Thoracic aorta (tissue), 2 donors: ENCODE results near the gene PYGO2. TPM values are rescaled to one million over a fixed set of nuclear protein-coding genes. Genes with fewer than 3 reads are reported as not detected.
"Not testable (repeated sequence)": the region's sequence is repeated elsewhere in the genome, so short reads cannot be mapped to it uniquely, and the experiment has no call there.

ENCODE experiments used
- ATAC-seq: fragments of 150-250 bp; one replicate; pipeline ENCODE4 v1.8.0; 2017; ENCODE audit warnings: low read depth; ENCODE audit not compliant: insufficient number of reproducible peaks, low FRiP score
- DNase-seq: peaks from one replicate; pipeline ENCODE4 v3.0.0-alpha.2; 2020; ENCODE audit warnings: low spot score
- H3K27ac ChIP-seq, 2 donors: fragments of 200-600 bp; sonication (generic); 1 replicate in 1 of 2; 2 replicates in 1 of 2; pipeline ENCODE4 v1.5.1; 2016; ENCODE audit warnings: mild to moderate bottlenecking in 2 of 2, moderate library complexity in 2 of 2
- H3K27me3 ChIP-seq: fragments of 200-600 bp; sonication (generic); replicated peaks from 2 replicates; pipeline ENCODE4 v1.6.0; 2016; ENCODE audit warnings: mild to moderate bottlenecking; ENCODE audit not compliant: insufficient read depth
- H3K36me3 ChIP-seq: fragments of 200-600 bp; sonication (generic); one replicate; pipeline ENCODE4 v1.5.1; 2016
- H3K4me1 ChIP-seq, 2 donors: fragments of 200-600 bp; sonication (generic); 1 replicate in 1 of 2; 2 replicates in 1 of 2; pipeline versions ENCODE4 v1.5.1 to v1.6.0; 2016; ENCODE audit warnings: low read depth in 2 of 2, mild to moderate bottlenecking in 1 of 2; ENCODE audit not compliant: control insufficient read depth in 1 of 2
- H3K4me3 ChIP-seq: fragments of 200-600 bp; sonication (generic); 2 replicates; pipeline ENCODE4 v1.5.1; 2016; ENCODE audit warnings: mild to moderate bottlenecking
- H3K9me3 ChIP-seq: fragments of 200-600 bp; sonication (generic); 2 replicates; pipeline ENCODE4 v1.5.1; 2016
- total RNA-seq, 2 donors: library from RNA; depleted of rRNA; stranded (reverse); fragments of >200 nt; gene quantifications; one replicate each; pipeline versions ENCODE4 v1.1.0 to v1.2.3, GENCODE V29; 2016
- TF ChIP-seq, protein P1 (sequence below): fragments of 200-600 bp; sonication (generic); IDR thresholded peaks from one replicate; pipeline ENCODE4 v1.5.1; 2019; ENCODE audit warnings: antibody characterized with exemption

PYGO2 gene
- total RNA-seq, 2 donors from 2014 or later: 17.8 to 21.4 TPM

- H3K27ac ChIP-seq: no peak overlapping the region
- H3K9me3 ChIP-seq: no peaks in the 10 kb centered on the region
- no peak for ATAC-seq
- TF ChIP-seq, protein P1, sequence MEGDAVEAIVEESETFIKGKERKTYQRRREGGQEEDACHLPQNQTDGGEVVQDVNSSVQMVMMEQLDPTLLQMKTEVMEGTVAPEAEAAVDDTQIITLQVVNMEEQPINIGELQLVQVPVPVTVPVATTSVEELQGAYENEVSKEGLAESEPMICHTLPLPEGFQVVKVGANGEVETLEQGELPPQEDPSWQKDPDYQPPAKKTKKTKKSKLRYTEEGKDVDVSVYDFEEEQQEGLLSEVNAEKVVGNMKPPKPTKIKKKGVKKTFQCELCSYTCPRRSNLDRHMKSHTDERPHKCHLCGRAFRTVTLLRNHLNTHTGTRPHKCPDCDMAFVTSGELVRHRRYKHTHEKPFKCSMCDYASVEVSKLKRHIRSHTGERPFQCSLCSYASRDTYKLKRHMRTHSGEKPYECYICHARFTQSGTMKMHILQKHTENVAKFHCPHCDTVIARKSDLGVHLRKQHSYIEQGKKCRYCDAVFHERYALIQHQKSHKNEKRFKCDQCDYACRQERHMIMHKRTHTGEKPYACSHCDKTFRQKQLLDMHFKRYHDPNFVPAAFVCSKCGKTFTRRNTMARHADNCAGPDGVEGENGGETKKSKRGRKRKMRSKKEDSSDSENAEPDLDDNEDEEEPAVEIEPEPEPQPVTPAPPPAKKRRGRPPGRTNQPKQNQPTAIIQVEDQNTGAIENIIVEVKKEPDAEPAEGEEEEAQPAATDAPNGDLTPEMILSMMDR: no peak
- no peaks in the 10 kb centered on the region for H3K27me3 ChIP-seq
- no peak overlapping the region for H3K4me3 ChIP-seq
- no peak for DNase-seq
- no peaks in the 10 kb centered on the region for H3K36me3 ChIP-seq
- no peaks in the 10 kb centered on the region for H3K4me1 ChIP-seq
Measured at GRCh38 chr1:154910851-154911250, 50.7 kb downstream of the PYGO2 start.

DNA sequence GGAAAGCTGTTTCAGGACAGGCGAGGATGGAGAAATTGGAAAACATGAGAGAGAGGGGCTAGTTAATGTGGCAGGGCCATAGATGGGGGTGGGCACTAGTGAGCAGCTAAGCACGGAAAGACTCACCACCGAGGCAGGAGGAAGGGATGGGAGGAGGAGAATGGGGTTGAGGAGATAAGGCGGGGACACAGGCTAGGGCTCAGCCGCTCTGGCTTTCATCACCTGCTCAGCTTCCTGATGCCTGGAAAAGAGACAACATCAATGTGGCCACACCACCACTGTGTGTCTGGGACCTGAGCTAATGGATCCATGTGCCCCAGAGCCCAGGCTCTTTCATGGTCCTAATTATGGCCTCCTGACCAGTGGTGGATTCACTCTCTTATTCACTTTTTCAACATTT, 52.6 kb downstream of the PYGO2 start:
- no peak overlapping the region for H3K4me3 ChIP-seq
- no peaks in the 10 kb centered on the region for H3K27me3 ChIP-seq
- no peaks in the 10 kb centered on the region for H3K9me3 ChIP-seq
- H3K27ac ChIP-seq: no peak overlapping the region
- H3K36me3 ChIP-seq: no peaks in the 10 kb centered on the region
- TF ChIP-seq, protein P1: no peak
- ATAC-seq (no peak), DNase-seq (no peak)
- H3K4me1 ChIP-seq: no peaks in the 10 kb centered on the region

DNA sequence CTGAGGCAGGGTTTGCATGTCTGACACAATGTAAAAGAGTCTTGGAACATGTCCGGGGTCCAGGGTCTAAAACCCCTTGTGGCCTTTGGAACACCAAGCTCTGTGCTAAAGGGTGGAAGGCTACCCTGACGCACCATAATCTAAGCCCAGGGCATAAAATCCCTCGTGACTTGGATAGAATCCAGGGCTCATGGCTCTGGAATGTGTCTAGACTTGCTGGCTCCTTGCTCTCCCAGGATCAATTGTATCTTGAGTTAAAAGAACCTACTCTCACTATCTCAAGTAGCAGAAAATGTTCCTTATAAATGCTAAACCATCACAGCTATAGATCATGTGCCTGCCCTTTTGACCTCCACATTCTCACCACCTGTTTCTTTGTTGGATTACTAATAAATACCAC, 53.5 kb downstream of the PYGO2 start:
- not testable (repeated sequence) for H3K27ac ChIP-seq, DNase-seq

More for the DNA sequence above, 53.5 kb downstream of the PYGO2 start:
- H3K36me3 ChIP-seq, H3K4me3 ChIP-seq, H3K9me3 ChIP-seq, H3K27me3 ChIP-seq, H3K4me1 ChIP-seq, ATAC-seq: not testable (repeated sequence)

Other genes starting within 250 kb of the PYGO2 start
- 1 to 10 TPM in 1 of 2 donors, under 1 TPM in 1; 0.95 to 1.8 TPM for gene KCNN3, start 91.5 kb downstream of the PYGO2 start, total RNA-seq
- gene PMVK, start 25.1 kb downstream of the PYGO2 start, total RNA-seq: 10 to 100 TPM in 1 of 2 donors, 1 to 10 TPM in 1; 9.7 to 13.8 TPM
- 100 to 1,000 TPM; 185 to 227 TPM for gene PBXIP1, start 5.7 kb downstream of the PYGO2 start, total RNA-seq
- gene SHC1, start 9.0 kb upstream of the PYGO2 start, total RNA-seq: 100 to 1,000 TPM; 129 to 174 TPM
- 10 to 100 TPM; 13.5 to 23.7 TPM for gene CKS1B, start 12.9 kb upstream of the PYGO2 start, total RNA-seq
- gene FLAD1, start 21.6 kb upstream of the PYGO2 start, total RNA-seq: 10 to 100 TPM; 23.8 to 27.2 TPM
- gene LENEP, start 31.8 kb upstream of the PYGO2 start, total RNA-seq: not detected
- gene ZBTB7B, start 41.0 kb upstream of the PYGO2 start, total RNA-seq: 10 to 100 TPM; 35.3 to 66.3 TPM
- under 1 TPM in 1 of 2 donors, not detected in 1; 0.42 TPM for gene DCST2, start 72.0 kb upstream of the PYGO2 start, total RNA-seq
- gene DCST1, start 72.0 kb upstream of the PYGO2 start, total RNA-seq: not detected
- gene ADAM15, start 89.5 kb upstream of the PYGO2 start, total RNA-seq: 100 to 1,000 TPM; 119 to 144 TPM
- 1 to 10 TPM; 1.9 to 2.8 TPM for gene EFNA4, start 102.0 kb upstream of the PYGO2 start, total RNA-seq
- gene EFNA3, start 117.1 kb upstream of the PYGO2 start, total RNA-seq: 1 to 10 TPM; 1.5 to 3.2 TPM
- gene EFNA1, start 166.1 kb upstream of the PYGO2 start, total RNA-seq: 10 to 100 TPM in 1 of 2 donors, 1 to 10 TPM in 1; 4.6 to 15.4 TPM
- 10 to 100 TPM; 13.0 to 22.2 TPM for gene SLC50A1, start 174.1 kb upstream of the PYGO2 start, total RNA-seq
- gene DPM3, start 178.7 kb upstream of the PYGO2 start, total RNA-seq: 10 to 100 TPM; 28.8 to 68.6 TPM
- gene KRTCAP2, start 211.5 kb upstream of the PYGO2 start, total RNA-seq: 100 to 1,000 TPM; 106 to 112 TPM
- 1 to 10 TPM; 2.7 to 5.8 TPM for gene TRIM46, start 212.1 kb upstream of the PYGO2 start, total RNA-seq
- 10 to 100 TPM; 45.3 to 81.6 TPM for gene THBS3, start 246.1 kb upstream of the PYGO2 start, total RNA-seq
- 10 to 100 TPM; 21.7 to 22.9 TPM for gene MTX1, start 246.9 kb upstream of the PYGO2 start, total RNA-seq